Mucosa of descending colon (tissue), 3 donors: ENCODE measurements around the gene CCDC85A. TPM values are rescaled to one million over a fixed set of nuclear protein-coding genes. Genes with fewer than 3 reads are reported as not detected.

Experiments
- ATAC-seq: fragments of 200-7000 bp; cut with Tn5 transposase; one replicate; pipeline ENCODE4 v1.9.1; 2020; ENCODE audit warnings: mild to moderate bottlenecking, moderate library complexity
- DNase-seq, 3 donors: peaks; one replicate each; pipeline ENCODE4 v3.0.0-alpha.2; 2020
- H3K36me3 ChIP-seq: fragments of 200-600 bp; one replicate; pipeline ENCODE4 v1.8.0; 2021; ENCODE audit warnings: low read depth, mild to moderate bottlenecking
- H3K4me1 ChIP-seq: fragments of 200-600 bp; one replicate; pipeline ENCODE4 v1.8.0; 2021; ENCODE audit warnings: low read depth, mild to moderate bottlenecking
- H3K4me3 ChIP-seq: fragments of 200-600 bp; one replicate; pipeline ENCODE4 v1.8.0; 2021; ENCODE audit warnings: mild to moderate bottlenecking
- H3K9me3 ChIP-seq: fragments of 200-600 bp; one replicate; pipeline ENCODE4 v1.8.0; 2021; ENCODE audit warnings: mild to moderate bottlenecking
- intact Hi-C, 2 donors: fragments of 100-400 bp; cut with DNase I in 1 of 2; cut with micrococcal nuclease in 1 of 2; formaldehyde crosslinking; loops; one replicate each; pipeline versions ENCODE4 v1.11.0 to v1.11.1; 2022; cut with DNase I, micrococcal nuclease
- total RNA-seq, 3 donors: library from RNA; stranded (reverse); fragmentation: NEBNext Ultra II Directional in 2 of 3; extraction: Animal tissue kit (Norgen Biotek cat#: 25700) in 2 of 3; gene quantifications; one replicate each; pipeline versions ENCODE4 v1.2.1 to v1.2.4, GENCODE V29; 2021 to 2023
- TF ChIP-seq, protein P1 (sequence below): fragments of 200-600 bp; IDR thresholded peaks from one replicate; pipeline ENCODE4 v1.8.0; 2022; ENCODE audit warnings: antibody characterized with exemption, mild to moderate bottlenecking
- donor health status: DM: no; HTN: no; CAD: no; lungs with moderate emphysema.
- donor health status: DM: no; HTN: no; CAD: no.
- donor health status: DM: no; HTN: yes; CAD: no.

Gene CCDC85A
- total RNA-seq, 3 donors from 2014 or later, result 0.41 to 2.7 (median 0.49) TPM

DNA sequence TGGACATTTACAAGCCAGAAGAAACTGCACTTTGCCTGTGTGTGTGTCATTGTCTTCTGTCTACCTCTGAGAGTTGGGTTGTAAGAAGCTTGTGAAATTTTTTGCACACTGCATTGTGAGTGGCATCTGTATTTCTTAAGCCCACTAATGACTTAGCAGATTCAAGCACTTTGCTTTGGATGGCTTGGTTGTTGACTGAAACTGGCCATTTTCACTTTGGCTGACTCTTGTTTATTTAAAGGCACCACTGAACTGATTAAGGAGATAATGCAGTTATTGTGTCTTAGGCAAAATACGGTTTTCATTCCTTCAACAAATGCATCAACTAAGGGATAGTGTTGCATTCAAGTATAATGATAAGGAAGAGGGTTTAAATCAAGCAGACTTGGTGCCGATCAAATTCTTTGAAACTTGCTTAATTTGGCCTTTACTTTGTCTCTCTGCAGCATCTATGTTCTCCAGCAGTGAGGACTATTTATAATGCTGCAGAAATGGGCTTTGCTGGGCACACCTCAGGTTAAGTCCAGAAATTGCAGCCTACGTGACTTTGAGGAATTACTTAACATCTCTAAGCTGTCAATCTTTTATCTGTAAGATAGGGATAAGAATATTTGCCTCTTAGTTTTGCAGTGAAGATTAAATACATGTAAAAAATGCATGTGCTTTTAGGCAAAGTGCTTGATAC is 142.0 kb downstream of the CCDC85A start:
- Histone ChIP-seq H3K36me3 (no peaks in the 10 kb centered on the region), H3K4me1 (no peaks in the 10 kb centered on the region), H3K4me3 (no peak overlapping the region), H3K9me3 (no peaks in the 10 kb centered on the region)
- ATAC-seq (no peak), DNase-seq (no peak)
- intact Hi-C loops, result no loop called here
- TF ChIP-seq, protein P1, sequence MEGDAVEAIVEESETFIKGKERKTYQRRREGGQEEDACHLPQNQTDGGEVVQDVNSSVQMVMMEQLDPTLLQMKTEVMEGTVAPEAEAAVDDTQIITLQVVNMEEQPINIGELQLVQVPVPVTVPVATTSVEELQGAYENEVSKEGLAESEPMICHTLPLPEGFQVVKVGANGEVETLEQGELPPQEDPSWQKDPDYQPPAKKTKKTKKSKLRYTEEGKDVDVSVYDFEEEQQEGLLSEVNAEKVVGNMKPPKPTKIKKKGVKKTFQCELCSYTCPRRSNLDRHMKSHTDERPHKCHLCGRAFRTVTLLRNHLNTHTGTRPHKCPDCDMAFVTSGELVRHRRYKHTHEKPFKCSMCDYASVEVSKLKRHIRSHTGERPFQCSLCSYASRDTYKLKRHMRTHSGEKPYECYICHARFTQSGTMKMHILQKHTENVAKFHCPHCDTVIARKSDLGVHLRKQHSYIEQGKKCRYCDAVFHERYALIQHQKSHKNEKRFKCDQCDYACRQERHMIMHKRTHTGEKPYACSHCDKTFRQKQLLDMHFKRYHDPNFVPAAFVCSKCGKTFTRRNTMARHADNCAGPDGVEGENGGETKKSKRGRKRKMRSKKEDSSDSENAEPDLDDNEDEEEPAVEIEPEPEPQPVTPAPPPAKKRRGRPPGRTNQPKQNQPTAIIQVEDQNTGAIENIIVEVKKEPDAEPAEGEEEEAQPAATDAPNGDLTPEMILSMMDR, result no peak

DNA sequence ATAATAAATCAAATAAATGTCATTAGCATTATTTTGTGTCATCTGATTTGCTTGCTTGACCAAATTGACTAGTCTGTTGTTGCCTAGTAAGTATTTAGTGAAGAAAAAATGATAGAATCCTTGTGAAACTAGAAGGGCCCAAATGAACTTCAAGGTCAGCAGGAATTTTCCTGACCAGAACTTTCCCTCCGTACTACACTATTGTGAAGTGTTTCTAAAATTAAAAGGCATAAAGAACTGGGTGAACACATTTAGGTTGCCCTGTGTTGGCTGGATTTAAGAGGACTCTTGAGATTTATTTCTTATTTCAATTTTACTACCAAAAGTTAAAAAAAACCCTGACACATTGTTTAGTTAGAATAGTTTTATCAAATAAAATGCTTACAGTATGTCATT is 142.6 kb downstream of the CCDC85A start:
- Histone ChIP-seq H3K4me3 (no peak overlapping the region), H3K36me3 (no peaks in the 10 kb centered on the region), H3K4me1 (no peaks in the 10 kb centered on the region), H3K9me3 (no peaks in the 10 kb centered on the region)
- intact Hi-C loops, result no loop called here
- TF ChIP-seq, protein P1, result no peak
- ATAC-seq (no peak), DNase-seq (no peak)

DNA sequence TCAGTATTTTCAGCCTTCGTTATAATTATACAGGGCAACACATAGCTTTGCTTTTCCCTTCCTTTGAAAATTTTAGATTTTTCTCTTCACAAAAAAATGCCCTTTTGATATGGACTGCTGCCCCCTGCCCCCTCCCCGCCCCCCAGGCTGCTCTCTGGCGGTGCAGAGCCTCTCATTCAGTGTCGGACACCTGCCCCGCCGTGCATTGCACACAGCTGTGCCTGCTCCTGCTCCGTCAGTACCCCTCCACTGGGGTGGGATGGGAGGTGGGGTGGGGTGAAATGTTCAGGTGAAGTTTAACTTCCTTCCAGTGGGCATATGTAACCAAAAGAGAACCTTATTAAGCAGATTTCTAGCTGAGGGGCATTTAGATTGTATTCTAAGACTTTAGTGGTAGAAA is 148.0 kb downstream of the CCDC85A start:
- no peak for DNase-seq
- intact Hi-C loops, result no loop called here
- no peak overlapping the region for H3K4me3 ChIP-seq
- H3K9me3 ChIP-seq, result no peaks in the 10 kb centered on the region
- no peaks in the 10 kb centered on the region for H3K4me1 ChIP-seq
- no peak for ATAC-seq
- TF ChIP-seq, protein P1, result no peak
- H3K36me3 ChIP-seq, result no peaks in the 10 kb centered on the region

DNA sequence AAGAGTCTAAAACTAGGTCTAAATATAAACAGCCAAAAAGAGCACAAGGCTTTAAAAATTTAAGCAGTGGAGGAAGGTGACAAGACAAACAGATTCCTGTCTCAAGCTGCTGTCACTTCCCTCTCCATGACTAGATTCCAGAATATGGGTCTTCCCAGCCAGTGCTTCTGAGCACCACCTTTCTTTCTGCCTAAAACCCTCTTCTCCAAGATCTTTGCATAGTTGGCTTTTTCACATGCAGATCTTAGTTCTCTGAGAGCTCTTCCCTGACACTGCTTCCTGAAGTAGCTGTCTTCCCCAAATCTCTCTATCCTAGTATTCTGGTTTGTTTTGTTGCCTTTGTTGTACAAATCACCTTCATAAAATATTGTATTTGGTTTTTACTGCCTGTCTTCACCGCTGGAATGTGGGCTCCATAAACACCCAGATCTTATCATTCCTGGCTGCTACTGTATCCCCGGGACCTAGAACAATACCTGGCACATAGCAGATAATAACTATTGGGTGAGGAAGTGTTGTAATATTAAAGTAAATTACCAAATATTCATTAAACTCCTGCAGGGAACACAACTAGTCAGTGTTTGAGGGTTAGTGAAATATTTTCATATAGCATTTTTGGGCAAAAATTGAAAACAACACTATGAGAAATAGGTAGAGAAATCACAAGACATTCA is 150.2 kb downstream of the CCDC85A start:
- intact Hi-C loops, result no loop called here
- H3K4me3 ChIP-seq, result no peak overlapping the region
- no peak for ATAC-seq
- TF ChIP-seq, protein P1, result no peak
- H3K9me3 ChIP-seq, result no peaks in the 10 kb centered on the region
- no peaks in the 10 kb centered on the region for H3K4me1 ChIP-seq
- H3K36me3 ChIP-seq, result no peaks in the 10 kb centered on the region
- no peak for DNase-seq

DNA sequence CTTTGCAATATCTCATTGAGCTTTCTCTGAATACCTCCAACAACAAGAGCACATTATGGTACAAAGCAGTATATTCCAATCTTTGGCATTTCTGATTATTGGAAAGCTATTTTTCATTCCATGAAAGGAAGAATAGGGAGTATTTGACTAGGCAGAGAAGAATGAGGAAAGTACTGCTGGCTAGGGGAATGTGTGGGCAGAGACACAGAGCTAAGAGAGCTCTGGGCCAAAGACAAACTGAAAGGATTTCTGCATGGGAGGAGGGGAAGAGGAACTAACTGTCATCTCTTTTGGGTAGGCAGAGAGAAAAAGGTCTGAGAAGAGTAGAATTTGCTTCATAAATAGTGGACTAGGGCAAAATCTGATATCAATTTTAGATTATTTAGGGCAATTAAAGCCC is 150.8 kb downstream of the CCDC85A start:
- intact Hi-C loops, result no loop called here
- no peak overlapping the region for H3K4me3 ChIP-seq
- DNase-seq, result no peak
- no peaks in the 10 kb centered on the region for H3K4me1 ChIP-seq
- no peaks in the 10 kb centered on the region for H3K9me3 ChIP-seq
- no peaks in the 10 kb centered on the region for H3K36me3 ChIP-seq
- no peak for ATAC-seq
- TF ChIP-seq, protein P1, result no peak
